Peyer's patch (tissue), 4 donors: ENCODE results near the gene SH3YL1.

ENCODE experiments used
- CTCF ChIP-seq, 6 experiments: fragments of 450-650 bp in 4 of 6; fragments of 200-600 bp in 2 of 6; sonication (generic) in 1 of 6; IDR thresholded peaks; one replicate each; pipeline ENCODE4 v1.5.1; 2017 to 2019; ENCODE audit warnings: antibody characterized with exemption in 6 of 6, mild to moderate bottlenecking in 3 of 6, moderate library complexity in 1 of 6
- POLR2A ChIP-seq, 2 donors: fragments of 450-650 bp; IDR thresholded peaks; one replicate each; pipeline ENCODE4 v1.5.1; 2017; ENCODE audit warnings: antibody characterized with exemption in 2 of 2, mild to moderate bottlenecking in 2 of 2, moderate library complexity in 2 of 2

GRCh38 chr2:177733-178132 is 86.1 kb downstream of the SH3YL1 start:
- TF ChIP-seq POLR2A (IDR thresholded peaks at IDR 0.05) (no peak), CTCF (IDR thresholded peaks at IDR 0.05) (no peak)
